ENCODE data around the gene HGD.
"Not testable (repeated sequence)": the region's sequence is repeated elsewhere in the genome, so short reads cannot be mapped to it uniquely, and the experiment has no call there.

The HGD gene

GRCh38 chr3:120682095-120682681 lies at the start of gene HGD:
HGD (minus strand) TSS chr3:120682239; CDS start chr3:120682111, 128 bp downstream.
- no peak for DNase-seq

- DNase-seq = no peak
Measured at GRCh38 chr3:120730576-120731542, 48.8 kb upstream of the HGD start.

- no peak for DNase-seq
Measured at GRCh38 chr3:120726791-120727190, 44.8 kb upstream of the HGD start.

- DNase-seq = not testable (repeated sequence)
Measured at GRCh38 chr3:120719167-120719834, 37.3 kb upstream of the HGD start.

- no peak for DNase-seq
Measured at GRCh38 chr3:120713262-120713661, 31.2 kb upstream of the HGD start.

GRCh38 chr3:120710369-120710768 lies 28.3 kb upstream of the HGD start:
- DNase-seq = no peak

GRCh38 chr3:120708408-120708807 lies 26.4 kb upstream of the HGD start:
- no peak for DNase-seq

- DNase-seq = no peak
Measured at GRCh38 chr3:120706950-120707349, 24.9 kb upstream of the HGD start.

GRCh38 chr3:120705884-120706582 lies 24.0 kb upstream of the HGD start:
- DNase-seq = no peak

- DNase-seq = no peak
Measured at GRCh38 chr3:120699333-120699732, 17.3 kb upstream of the HGD start.

GRCh38 chr3:120693439-120694171 lies 11.6 kb upstream of the HGD start:
- no peak for DNase-seq

- no peak for DNase-seq
Measured at GRCh38 chr3:120689395-120689794, 7.4 kb upstream of the HGD start.

GRCh38 chr3:120688121-120688520 lies 6.1 kb upstream of the HGD start:
- DNase-seq = no peak

GRCh38 chr3:120685411-120685810 lies 3.4 kb upstream of the HGD start:
- DNase-seq = no peak

GRCh38 chr3:120684896-120685295 lies 2.9 kb upstream of the HGD start:
- no peak for DNase-seq

- no peak for DNase-seq
Measured at GRCh38 chr3:120683671-120684301, 1.7 kb upstream of the HGD start.

GRCh38 chr3:120683213-120683612 lies 1.2 kb upstream of the HGD start:
- DNase-seq = no peak

- no peak for DNase-seq
Measured at GRCh38 chr3:120681506-120682038, 467 bp downstream of the HGD start.

- no peak for DNase-seq
Measured at GRCh38 chr3:120681018-120681417, 1.0 kb downstream of the HGD start.

- DNase-seq = no peak
Measured at GRCh38 chr3:120680193-120680894, 1.7 kb downstream of the HGD start.

- DNase-seq = no peak
Measured at GRCh38 chr3:120678984-120679383, 3.1 kb downstream of the HGD start.

Data from KG1 (cell line).